A549 (cell line): Measurements from ENCODE around the gene EFHC1. TPM values are rescaled to one million over a fixed set of nuclear protein-coding genes. Genes with fewer than 3 reads are reported as not detected.
A peak's percentile ranks its signal among the peaks of the same experiment; 100 is the strongest.

Experiments
- ATAC-seq, 2 experiments: fragments of 200-7000 bp in 1 of 2; fragments of >200 bp in 1 of 2; cut with Nextera tagmentation in 1 of 2; cut with Tn5 transposase in 1 of 2; 3 replicates each; pipeline versions ENCODE4 v1.8.0 to v1.9.1; 2018 to 2020; ENCODE audit warnings: mild to moderate bottlenecking in 1 of 2, moderate library complexity in 1 of 2
- CTCF ChIA-PET: fragments of 300-600 bp; sonication (Branson Sonifier 250); formaldehyde crosslinking; extraction: SDS; loops from one replicate; lab custom pipeline; 2021; ENCODE audit warnings: antibody characterized with exemption, inconsistent platforms; lab: Yijun Ruan, JAX
- POLR2A ChIA-PET: fragments of 350-600 bp; formaldehyde crosslinking; extraction: SDS; loops from one replicate; lab custom pipeline; 2021; ENCODE audit warnings: antibody characterized with exemption, inconsistent platforms; lab: Yijun Ruan, JAX
- DNase-seq, 2 experiments: peaks; one replicate each; pipeline versions ENCODE4 v3.0.0 to v3.0.0-alpha.2; 2011 to 2016; ENCODE audit warnings: low read depth in 1 of 2, low spot score in 1 of 2
- FAIRE-seq: peaks from 2 replicates; lab custom pipeline; 2011; peaks lifted over from hg19 to GRCh38; lab: Jason Lieb, UNC
- H3K27ac ChIP-seq, 2 experiments: fragments of >200 bp; sonication (Bioruptor Twin); formaldehyde crosslinking; 3 replicates each; pipeline ENCODE4 v1.5.1; 2016 to 2017
- H3K4me1 ChIP-seq: fragments of >200 bp; sonication (Bioruptor Twin); formaldehyde crosslinking; 3 replicates; pipeline ENCODE4 v1.6.1; 2016
- H3K4me2 ChIP-seq: fragments of >200 bp; sonication (Bioruptor Twin); formaldehyde crosslinking; 3 replicates; pipeline ENCODE4 v1.6.1; 2016
- H3K4me3 ChIP-seq: fragments of >200 bp; sonication (Bioruptor Twin); formaldehyde crosslinking; 3 replicates; pipeline ENCODE4 v1.5.1; 2016
- H3K9me3 ChIP-seq: fragments of >200 bp; sonication (Bioruptor Twin); formaldehyde crosslinking; 3 replicates; pipeline ENCODE4 v1.6.1; 2016
- CBX2 ChIP-seq: fragments of 200-600 bp; sonication (generic); IDR thresholded peaks from 2 replicates; pipeline ENCODE4 v1.6.1; 2016; ENCODE audit warnings: low read depth, mild to moderate bottlenecking, borderline replicate concordance
- CEBPB ChIP-seq, 2 experiments: fragments of >200 bp in 1 of 2; sonication (Bioruptor Twin) in 1 of 2; formaldehyde crosslinking in 1 of 2; IDR thresholded peaks; 2 replicates each; pipeline ENCODE4 v1.6.1; 2012 to 2016
- CHD4 ChIP-seq: fragments of 200-600 bp; sonication (generic); IDR thresholded peaks from 2 replicates; pipeline ENCODE4 v1.6.1; 2016; ENCODE audit warnings: antibody characterized with exemption, mild to moderate bottlenecking, borderline replicate concordance
- EHMT2 ChIP-seq: fragments of 200-600 bp; sonication (generic); IDR thresholded peaks from 2 replicates; pipeline ENCODE4 v1.6.1; 2016; ENCODE audit warnings: antibody characterized with exemption, low read depth, mild to moderate bottlenecking, moderate library complexity
- EP300 ChIP-seq, 2 experiments: fragments of >200 bp; sonication (Bioruptor Twin); formaldehyde crosslinking; IDR thresholded peaks; 2 replicates in 1 of 2; 3 replicates in 1 of 2; pipeline ENCODE4 v1.6.1; 2016 to 2017
- HOXB13 ChIP-seq: fragments of 250-450 bp; sonication (Bioruptor Pico); IDR thresholded peaks from 2 replicates; pipeline ENCODE4 v1.5.0; 2020; ENCODE audit warnings: low read depth, mild to moderate bottlenecking, moderate library complexity
- JUNB ChIP-seq: fragments of >200 bp; sonication (Bioruptor Twin); formaldehyde crosslinking; IDR thresholded peaks from 2 replicates; pipeline ENCODE4 v1.6.1; 2016
- MAFK ChIP-seq: fragments of 450-650 bp; IDR thresholded peaks from 2 replicates; pipeline ENCODE4 v1.6.1; 2014; ENCODE audit not compliant: partially characterized antibody
- MAZ ChIP-seq: fragments of 150-350 bp; IDR thresholded peaks from 2 replicates; pipeline ENCODE4 v1.6.1; 2014; ENCODE audit warnings: antibody characterized with exemption, low read depth, low read length, borderline replicate concordance
- NFE2L2 ChIP-seq: fragments of 150-350 bp; conservative IDR thresholded peaks from 2 replicates; pipeline ENCODE4 v1.6.1; 2014; ENCODE audit warnings: low read length
- PBX3 ChIP-seq: IDR thresholded peaks from 2 replicates; pipeline ENCODE4 v1.6.1; 2012
- POLR2A ChIP-seq: IDR thresholded peaks from 2 replicates; pipeline ENCODE4 v1.6.1; 2012; ENCODE audit warnings: mild to moderate bottlenecking, low read length
- RCOR1 ChIP-seq: fragments of 150-350 bp; IDR thresholded peaks from 2 replicates; pipeline ENCODE4 v1.6.1; 2014; ENCODE audit warnings: antibody characterized with exemption, low read length, low read depth
- SMC3 ChIP-seq: fragments of >200 bp; sonication (Bioruptor Twin); formaldehyde crosslinking; IDR thresholded peaks from 3 replicates; pipeline ENCODE4 v1.6.1; 2018; ENCODE audit warnings: inconsistent platforms
- TFCP2L1 ChIP-seq: fragments of 250-450 bp; sonication (Bioruptor Pico); IDR thresholded peaks from 2 replicates; pipeline ENCODE4 v1.5.0; 2021; ENCODE audit warnings: mild to moderate bottlenecking
- TP53 ChIP-seq: fragments of 250-450 bp; sonication (Bioruptor Pico); IDR thresholded peaks from 2 replicates; pipeline ENCODE4 v1.5.0; 2021; ENCODE audit warnings: mild to moderate bottlenecking, moderate library complexity
- ZC3H11A ChIP-seq: fragments of 450-650 bp; IDR thresholded peaks from 2 replicates; pipeline ENCODE4 v1.6.1; 2014; ENCODE audit warnings: antibody characterized with exemption, mild to moderate bottlenecking
- ZNF302 ChIP-seq: fragments of 250-450 bp; sonication (Bioruptor Pico); IDR thresholded peaks from 2 replicates; pipeline ENCODE4 v1.9.0; 2021; ENCODE audit warnings: inconsistent platforms, mild to moderate bottlenecking, moderate library complexity
- ZSCAN20 ChIP-seq: fragments of 250-450 bp; sonication (Bioruptor Pico); IDR thresholded peaks from 2 replicates; pipeline ENCODE4 v1.8.0; 2022; ENCODE audit warnings: mild to moderate bottlenecking, moderate library complexity
- WGBS: methylation state at CpG from one replicate; pipeline ENCODE4 v1.1.6; 2017; ENCODE audit errors: missing lambda C conversion rate; 5-methylcytosine and 5-hydroxymethylcytosine counted together
- polyA plus RNA-seq, 4 experiments: library from polyadenylated mRNA; depleted of rRNA in 3 of 4; stranded (reverse); fragments of >200 nt; fragmentation: RNase III in 1 of 4; extraction: RNeasy Plus Mini Kit Qiagen cat#74134 plus additional on column Dnase treatment in 1 of 4; gene quantifications; 2 replicates in 3 of 4; 3 replicates in 1 of 4; pipeline ENCODE4 v1.2.3, GENCODE V29; 2011 to 2017
- TF ChIP-seq, protein P1 (sequence below): IDR thresholded peaks from 2 replicates; pipeline ENCODE4 v1.6.1; 2012; ENCODE audit warnings: low read depth, borderline replicate concordance
- TF ChIP-seq, protein P2 (sequence below): fragments of 150-350 bp; IDR thresholded peaks from 2 replicates; pipeline ENCODE4 v1.6.1; 2014; ENCODE audit warnings: low read depth, mild to moderate bottlenecking, low read length
- TF ChIP-seq, protein P3 (sequence below): fragments of >200 bp; sonication (Bioruptor Twin); formaldehyde crosslinking; IDR thresholded peaks from 3 replicates; pipeline ENCODE4 v1.6.1; 2016
- TF ChIP-seq, protein P4 (sequence below): fragments of >200 bp; sonication (Bioruptor Twin); formaldehyde crosslinking; IDR thresholded peaks from 3 replicates; pipeline ENCODE4 v1.5.1; 2016

Gene EFHC1
- polyA plus RNA-seq, 2 of the 4 experiments (the other 2 are of a cell fraction): 14.0 to 46.7 TPM

DNA sequence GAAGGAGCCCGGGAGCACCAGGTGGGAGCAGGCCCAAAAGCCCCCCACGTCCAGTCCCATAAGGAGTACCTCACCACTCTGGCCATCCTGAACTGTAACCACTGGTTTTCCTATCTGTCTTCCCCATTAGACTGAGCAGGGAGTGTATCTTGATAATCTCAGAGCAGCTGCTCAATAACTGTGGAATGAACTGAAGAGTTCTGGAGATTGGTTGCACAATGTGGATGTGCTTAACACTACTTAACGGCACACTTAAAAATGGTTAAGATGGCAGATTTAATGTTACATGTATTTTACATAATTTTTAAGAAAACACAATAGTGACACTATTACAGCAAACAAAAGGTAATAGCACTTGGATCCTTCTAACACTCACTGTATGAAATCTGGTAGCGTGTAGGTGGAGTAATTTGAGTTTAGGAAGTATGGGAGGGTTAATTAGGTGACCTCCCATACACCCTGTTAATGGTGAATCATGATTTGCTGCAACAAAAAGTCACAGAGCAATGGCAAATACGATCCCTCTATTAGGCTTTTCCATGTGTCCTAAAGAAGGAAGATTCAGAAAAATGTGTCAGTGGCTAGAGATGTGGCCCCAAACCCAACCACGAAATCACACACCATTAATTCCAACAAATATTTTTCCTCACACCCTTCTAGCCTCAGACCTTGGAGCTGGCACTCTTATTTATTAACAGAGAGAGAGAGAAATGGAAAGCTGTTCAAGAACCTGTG is 138.3 kb downstream of the EFHC1 start:
- ATAC-seq (no peak), DNase-seq (no peak), FAIRE-seq (no peak)
- peaks cover 28% of the 10 kb centered on the region for H3K4me1 ChIP-seq
- H3K27ac ChIP-seq: peak overlapping the region in 1 of 2 experiments; percentile 53; a peak in 1 of 6 replicates
- H3K9me3 ChIP-seq: no peaks in the 10 kb centered on the region
- CTCF ChIA-PET: no interaction called here
- H3K4me3 ChIP-seq: no peak overlapping the region
- H3K4me2 ChIP-seq: no peak overlapping the region
- TF ChIP-seq JUNB: no peak
- no peak for TF ChIP-seq MAZ
- TF ChIP-seq CHD4: no peak
- TF ChIP-seq ZNF302 (CRISPR knock-in tag): no peak
- no peak for TF ChIP-seq RCOR1
- TF ChIP-seq, protein P1, sequence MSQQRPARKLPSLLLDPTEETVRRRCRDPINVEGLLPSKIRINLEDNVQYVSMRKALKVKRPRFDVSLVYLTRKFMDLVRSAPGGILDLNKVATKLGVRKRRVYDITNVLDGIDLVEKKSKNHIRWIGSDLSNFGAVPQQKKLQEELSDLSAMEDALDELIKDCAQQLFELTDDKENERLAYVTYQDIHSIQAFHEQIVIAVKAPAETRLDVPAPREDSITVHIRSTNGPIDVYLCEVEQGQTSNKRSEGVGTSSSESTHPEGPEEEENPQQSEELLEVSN: no peak
- no peak for TF ChIP-seq MAFK
- 95% methylated on average over 6 of the region's 6 CpGs for WGBS
- POLR2A ChIA-PET: no interaction called here

- Histone ChIP-seq H3K4me2 (peak overlapping the region; percentile 22; the same call in 1 of the 3 replicates), H3K4me1 (peaks cover 35% of the 10 kb centered on the region), H3K4me3 (no peak overlapping the region), H3K9me3 (no peaks in the 10 kb centered on the region), H3K27ac (0 out of 6 replicates have a peak overlapping the region, but pooled peaks of 1 of the 2 experiments have one; percentile 33)
- WGBS: 39% methylated on average over 5 of the region's 5 CpGs
- peak; percentile 39 to 47; a peak in 2 of 6 replicates for ATAC-seq
- FAIRE-seq: no peak
- ChIA-PET CTCF (no interaction called here), POLR2A (no interaction called here)
- DNase-seq: no peak
- TF ChIP-seq EP300 (IDR thresholded peaks at IDR 0.05) (no peak), POLR2A (no peak)
Observed at GRCh38 chr6:52560462-52560861, 140.3 kb downstream of the EFHC1 start.

DNA sequence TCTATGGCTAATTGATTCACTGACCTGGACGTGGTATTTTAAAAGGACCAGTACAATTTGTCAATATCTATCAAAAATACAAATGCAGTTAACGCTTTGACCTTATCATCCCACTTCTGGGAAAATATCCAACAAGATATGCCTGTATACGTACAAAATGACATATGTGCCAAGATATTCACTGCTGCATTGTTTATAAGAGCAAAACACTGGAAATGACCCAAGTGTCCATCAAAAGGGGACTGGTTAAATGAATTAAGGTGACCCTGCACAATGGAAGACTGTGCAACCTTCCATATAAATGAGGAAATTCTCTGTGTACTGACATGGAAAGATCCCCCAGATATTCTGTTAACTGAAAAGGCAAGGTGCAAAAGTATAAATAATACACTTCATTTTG is 142.8 kb downstream of the EFHC1 start:
- POLR2A ChIA-PET: no interaction called here
- WGBS: 57% methylated on average over 3 of the region's 3 CpGs
- no peak for ATAC-seq
- Histone ChIP-seq H3K4me2 (peak overlapping the region; percentile 41; the same call in 1 of the 3 replicates), H3K4me1 (peaks cover 54% of the 10 kb centered on the region), H3K27ac (no peak overlapping the region), H3K4me3 (no peak overlapping the region), H3K9me3 (no peaks in the 10 kb centered on the region)
- no peak for TF ChIP-seq TP53
- no peak for TF ChIP-seq MAFK
- TF ChIP-seq NFE2L2: no peak
- no peak for TF ChIP-seq SMC3
- TF ChIP-seq HOXB13: no peak
- no peak for TF ChIP-seq EHMT2
- no peak for TF ChIP-seq CEBPB (IDR thresholded peaks at IDR 0.05)
- TF ChIP-seq PBX3: no peak
- TF ChIP-seq, protein P1: no peak
- no peak for TF ChIP-seq MAZ
- no peak for TF ChIP-seq TFCP2L1 (CRISPR knock-in tag)
- no peak for TF ChIP-seq CBX2
- no peak for TF ChIP-seq ZSCAN20 (CRISPR knock-in tag)
- TF ChIP-seq, protein P2, sequence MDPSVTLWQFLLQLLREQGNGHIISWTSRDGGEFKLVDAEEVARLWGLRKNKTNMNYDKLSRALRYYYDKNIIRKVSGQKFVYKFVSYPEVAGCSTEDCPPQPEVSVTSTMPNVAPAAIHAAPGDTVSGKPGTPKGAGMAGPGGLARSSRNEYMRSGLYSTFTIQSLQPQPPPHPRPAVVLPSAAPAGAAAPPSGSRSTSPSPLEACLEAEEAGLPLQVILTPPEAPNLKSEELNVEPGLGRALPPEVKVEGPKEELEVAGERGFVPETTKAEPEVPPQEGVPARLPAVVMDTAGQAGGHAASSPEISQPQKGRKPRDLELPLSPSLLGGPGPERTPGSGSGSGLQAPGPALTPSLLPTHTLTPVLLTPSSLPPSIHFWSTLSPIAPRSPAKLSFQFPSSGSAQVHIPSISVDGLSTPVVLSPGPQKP: no peak
- TF ChIP-seq, protein P3, sequence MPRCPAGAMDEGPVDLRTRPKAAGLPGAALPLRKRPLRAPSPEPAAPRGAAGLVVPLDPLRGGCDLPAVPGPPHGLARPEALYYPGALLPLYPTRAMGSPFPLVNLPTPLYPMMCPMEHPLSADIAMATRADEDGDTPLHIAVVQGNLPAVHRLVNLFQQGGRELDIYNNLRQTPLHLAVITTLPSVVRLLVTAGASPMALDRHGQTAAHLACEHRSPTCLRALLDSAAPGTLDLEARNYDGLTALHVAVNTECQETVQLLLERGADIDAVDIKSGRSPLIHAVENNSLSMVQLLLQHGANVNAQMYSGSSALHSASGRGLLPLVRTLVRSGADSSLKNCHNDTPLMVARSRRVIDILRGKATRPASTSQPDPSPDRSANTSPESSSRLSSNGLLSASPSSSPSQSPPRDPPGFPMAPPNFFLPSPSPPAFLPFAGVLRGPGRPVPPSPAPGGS: no peak
- no peak for TF ChIP-seq RCOR1
- TF ChIP-seq ZC3H11A: no peak
- TF ChIP-seq, protein P4, sequence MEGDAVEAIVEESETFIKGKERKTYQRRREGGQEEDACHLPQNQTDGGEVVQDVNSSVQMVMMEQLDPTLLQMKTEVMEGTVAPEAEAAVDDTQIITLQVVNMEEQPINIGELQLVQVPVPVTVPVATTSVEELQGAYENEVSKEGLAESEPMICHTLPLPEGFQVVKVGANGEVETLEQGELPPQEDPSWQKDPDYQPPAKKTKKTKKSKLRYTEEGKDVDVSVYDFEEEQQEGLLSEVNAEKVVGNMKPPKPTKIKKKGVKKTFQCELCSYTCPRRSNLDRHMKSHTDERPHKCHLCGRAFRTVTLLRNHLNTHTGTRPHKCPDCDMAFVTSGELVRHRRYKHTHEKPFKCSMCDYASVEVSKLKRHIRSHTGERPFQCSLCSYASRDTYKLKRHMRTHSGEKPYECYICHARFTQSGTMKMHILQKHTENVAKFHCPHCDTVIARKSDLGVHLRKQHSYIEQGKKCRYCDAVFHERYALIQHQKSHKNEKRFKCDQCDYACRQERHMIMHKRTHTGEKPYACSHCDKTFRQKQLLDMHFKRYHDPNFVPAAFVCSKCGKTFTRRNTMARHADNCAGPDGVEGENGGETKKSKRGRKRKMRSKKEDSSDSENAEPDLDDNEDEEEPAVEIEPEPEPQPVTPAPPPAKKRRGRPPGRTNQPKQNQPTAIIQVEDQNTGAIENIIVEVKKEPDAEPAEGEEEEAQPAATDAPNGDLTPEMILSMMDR: no peak
- TF ChIP-seq ZNF302 (CRISPR knock-in tag): no peak
- no peak for FAIRE-seq
- CTCF ChIA-PET: no interaction called here
- DNase-seq: no peak
